Measurements from ENCODE around the gene EBP. TPM values are rescaled to one million over a fixed set of nuclear protein-coding genes. Genes with fewer than 3 reads are reported as not detected.

Gene EBP
- total RNA-seq, 2 experiments from 2014 or later = 38.1 to 41.1 TPM

GRCh38 chrX:48507246-48507645 lies 14.4 kb upstream of the EBP start:
- peak overlapping the region; percentile 69 for H3K4me3 Mint-ChIP-seq
- intact Hi-C loops (cut with DNase I, micrococcal nuclease) = no loop called here

GRCh38 chrX:48508400-48509244 lies 13.0 kb upstream of the EBP start, which contains the start of gene PORCN:
Gene PORCN (plus strand): TSS chrX:48508992. CDS start chrX:48509821, 829 bp downstream.
- ATAC-seq (ENCODE audit: poor library complexity) (peak; percentile 94), DNase-seq (peak; percentile 55 to 84 (median 76))
- Histone ChIP-seq H3K9me3 (ENCODE audit: control insufficient read depth in 1 of 2, insufficient read depth in 1 of 2, low read length in 2 of 2) (no peaks in the 10 kb centered on the region), H3K27ac (ENCODE audit: low read depth in 1 of 2, low read length in 2 of 2) (peak within 1 kb of the TSS; percentile 41 to 55), H3K27me3 (ENCODE audit: control insufficient read depth in 1 of 2, insufficient read depth in 2 of 2, low read length in 2 of 2) (no peaks in the 10 kb centered on the region), H3K36me3 (ENCODE audit: insufficient read depth, low read length) (peaks cover 2% of the 10 kb centered on the region), H3K4me3 (ENCODE audit: low read length) (peak within 1 kb of the TSS; percentile 79), H3K4me1 (ENCODE audit: insufficient read depth, low read length) (peaks cover 19% of the 10 kb centered on the region)
- Mint-ChIP-seq H3K27ac (peak within 1 kb of the TSS; percentile 84), H3K4me1 (ENCODE audit: low read depth) (peaks cover 26% of the 10 kb centered on the region), H3K4me3 (peak within 1 kb of the TSS; percentile 94), H3K36me3 (ENCODE audit: low read depth) (peaks cover 8% of the 10 kb centered on the region), H3K9me3 (no peaks in the 10 kb centered on the region), H3K27me3 (no peaks in the 10 kb centered on the region)
- ChIA-PET POLR2A (interaction anchor here (0.7 to 3.2 kb wide), 3 partner anchors 31 to 449 kb away, joined by 3 to 20 read pairs (median 3); partner anchors contain the start of genes FTSJ1 and TBC1D25), CTCF (interaction anchor here (1.3 kb wide), 1 partner anchor 31 kb away, joined by 3 read pairs; the partner anchor contains the start of gene TBC1D25)
- intact Hi-C loops (cut with DNase I, micrococcal nuclease) = loop anchor here in 1 of 2 experiments (1.0 to 2.0 kb wide), 2 partner anchors 31 to 32 kb away; partner anchors contain the start of genes FTSJ1 and TBC1D25
- no peak for TF ChIP-seq CTCF (IDR thresholded peaks at IDR 0.05)

More at GRCh38 chrX:48507246-48507645, 14.4 kb upstream of the EBP start:
- no peak for ATAC-seq (ENCODE audit: poor library complexity)
- Mint-ChIP-seq H3K4me1 (ENCODE audit: low read depth) (peaks cover 26% of the 10 kb centered on the region), H3K27ac (no peak overlapping the region), H3K27me3 (no peaks in the 10 kb centered on the region), H3K36me3 (ENCODE audit: low read depth) (no peaks in the 10 kb centered on the region), H3K9me3 (no peaks in the 10 kb centered on the region)
- TF ChIP-seq CTCF (IDR thresholded peaks at IDR 0.05) = no peak
- H3K27ac ChIP-seq (ENCODE audit: low read depth in 1 of 2, low read length in 2 of 2) = no peak overlapping the region
- DNase-seq = no peak
- peaks cover 19% of the 10 kb centered on the region for H3K4me1 ChIP-seq (ENCODE audit: insufficient read depth, low read length)
- H3K4me3 ChIP-seq (ENCODE audit: low read length) = no peak overlapping the region
- no peaks in the 10 kb centered on the region for H3K9me3 ChIP-seq (ENCODE audit: control insufficient read depth in 1 of 2, insufficient read depth in 1 of 2, low read length in 2 of 2)
- POLR2A ChIA-PET = interaction anchor here (0.6 to 3.2 kb wide), 3 partner anchors 32 to 451 kb away, joined by 3 to 20 read pairs (median 3); partner anchors contain the start of gene TBC1D25
- H3K27me3 ChIP-seq (ENCODE audit: control insufficient read depth in 1 of 2, insufficient read depth in 2 of 2, low read length in 2 of 2) = no peaks in the 10 kb centered on the region
- peaks cover 2% of the 10 kb centered on the region for H3K36me3 ChIP-seq (ENCODE audit: insufficient read depth, low read length)
- CTCF ChIA-PET = no interaction called here

GRCh38 chrX:48509245-48509590 lies 12.4 kb upstream of the EBP start:
- Mint-ChIP-seq H3K27ac (peak overlapping the region; percentile 84), H3K36me3 (ENCODE audit: low read depth) (peaks cover 8% of the 10 kb centered on the region), H3K4me3 (peak overlapping the region; percentile 94), H3K4me1 (ENCODE audit: low read depth) (peaks cover 26% of the 10 kb centered on the region), H3K9me3 (no peaks in the 10 kb centered on the region), H3K27me3 (no peaks in the 10 kb centered on the region)
- DNase-seq (peak in 3 of 14 experiments; percentile 20 to 43 (median 30)), ATAC-seq (ENCODE audit: poor library complexity) (peak; percentile 22)
- TF ChIP-seq CTCF (IDR thresholded peaks at IDR 0.05) = no peak
- peak overlapping the region in 1 of 2 donors; percentile 41 for H3K27ac ChIP-seq (ENCODE audit: low read depth in 1 of 2, low read length in 2 of 2)
- CTCF ChIA-PET = interaction anchor here (1.3 kb wide), 1 partner anchor 30 kb away, joined by 3 read pairs; the partner anchor contains the start of gene TBC1D25
- intact Hi-C loops (cut with DNase I, micrococcal nuclease) = loop anchor here in 1 of 2 experiments (2.0 kb wide), 1 partner anchor 32 kb away; the partner anchor contains the start of gene FTSJ1
- peak overlapping the region; percentile 79 for H3K4me3 ChIP-seq (ENCODE audit: low read length)
- POLR2A ChIA-PET = interaction anchor here (3.2 kb wide), 1 partner anchor 30 kb away, joined by 20 read pairs; the partner anchor contains the start of gene TBC1D25
- H3K4me1 ChIP-seq (ENCODE audit: insufficient read depth, low read length) = peaks cover 19% of the 10 kb centered on the region
- H3K36me3 ChIP-seq (ENCODE audit: insufficient read depth, low read length) = peaks cover 2% of the 10 kb centered on the region
- no peaks in the 10 kb centered on the region for H3K9me3 ChIP-seq (ENCODE audit: control insufficient read depth in 1 of 2, insufficient read depth in 1 of 2, low read length in 2 of 2)
- H3K27me3 ChIP-seq (ENCODE audit: control insufficient read depth in 1 of 2, insufficient read depth in 2 of 2, low read length in 2 of 2) = no peaks in the 10 kb centered on the region

Measured in CD4-positive, alpha-beta T cell (primary cell).